Lower leg skin (tissue), 3 donors: ENCODE data around the gene MRPS25.

Source experiments
- POLR2A ChIP-seq, 2 donors: fragments of 450-650 bp; IDR thresholded peaks; one replicate each; pipeline ENCODE4 v1.6.1; 2016 to 2017; ENCODE audit warnings: antibody characterized with exemption in 2 of 2, mild to moderate bottlenecking in 1 of 2, moderate library complexity in 1 of 2
- TF ChIP-seq, protein P1 (sequence below), 3 donors: fragments of 450-650 bp; IDR thresholded peaks; one replicate each; pipeline ENCODE4 v1.5.1; 2016; ENCODE audit warnings: antibody characterized with exemption in 3 of 3, mild to moderate bottlenecking in 3 of 3, moderate library complexity in 2 of 3

DNA sequence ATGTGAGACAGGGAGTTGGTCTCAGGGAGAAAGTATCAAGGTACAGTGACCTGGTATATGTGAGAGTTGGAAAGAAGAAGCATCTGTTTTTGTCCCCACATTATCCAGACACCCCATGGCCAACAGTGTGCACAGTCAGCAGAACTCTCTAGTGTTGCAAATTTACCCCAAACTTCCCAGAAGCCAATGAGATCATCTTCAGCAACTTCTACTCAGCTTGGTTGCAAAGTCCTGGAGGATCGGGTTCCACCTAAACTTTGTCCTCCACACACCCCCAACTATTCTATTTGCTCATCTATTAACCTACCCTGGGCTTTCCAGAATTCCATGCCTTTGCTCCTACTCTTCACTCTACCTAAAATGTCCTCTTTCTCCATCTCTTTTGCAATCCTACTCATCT is 18.1 kb upstream of the MRPS25 start:
- TF ChIP-seq, protein P1, sequence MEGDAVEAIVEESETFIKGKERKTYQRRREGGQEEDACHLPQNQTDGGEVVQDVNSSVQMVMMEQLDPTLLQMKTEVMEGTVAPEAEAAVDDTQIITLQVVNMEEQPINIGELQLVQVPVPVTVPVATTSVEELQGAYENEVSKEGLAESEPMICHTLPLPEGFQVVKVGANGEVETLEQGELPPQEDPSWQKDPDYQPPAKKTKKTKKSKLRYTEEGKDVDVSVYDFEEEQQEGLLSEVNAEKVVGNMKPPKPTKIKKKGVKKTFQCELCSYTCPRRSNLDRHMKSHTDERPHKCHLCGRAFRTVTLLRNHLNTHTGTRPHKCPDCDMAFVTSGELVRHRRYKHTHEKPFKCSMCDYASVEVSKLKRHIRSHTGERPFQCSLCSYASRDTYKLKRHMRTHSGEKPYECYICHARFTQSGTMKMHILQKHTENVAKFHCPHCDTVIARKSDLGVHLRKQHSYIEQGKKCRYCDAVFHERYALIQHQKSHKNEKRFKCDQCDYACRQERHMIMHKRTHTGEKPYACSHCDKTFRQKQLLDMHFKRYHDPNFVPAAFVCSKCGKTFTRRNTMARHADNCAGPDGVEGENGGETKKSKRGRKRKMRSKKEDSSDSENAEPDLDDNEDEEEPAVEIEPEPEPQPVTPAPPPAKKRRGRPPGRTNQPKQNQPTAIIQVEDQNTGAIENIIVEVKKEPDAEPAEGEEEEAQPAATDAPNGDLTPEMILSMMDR (IDR thresholded peaks at IDR 0.05) = no peak
- TF ChIP-seq POLR2A (IDR thresholded peaks at IDR 0.05) = no peak
